T-cell (primary cell): ENCODE measurements around the gene LDLRAD4. TPM values are rescaled to one million over a fixed set of nuclear protein-coding genes. Genes with fewer than 3 reads are reported as not detected.

ENCODE experiments used
- ATAC-seq, 4 experiments: fragments of 200-7000 bp in 3 of 4; fragments of 150-1000 bp in 1 of 4; cut with Tn5 transposase; replicated peaks in 1 of 4; 1 replicate in 3 of 4; 2 replicates in 1 of 4; pipeline ENCODE4 v1.10.0; 2021; ENCODE audit warnings: moderate library complexity in 3 of 4, mild to moderate bottlenecking in 2 of 4, moderate number of reproducible peaks in 1 of 4
- CTCF ChIA-PET, 2 donors: fragments of 300-600 bp; sonication (Branson Sonifier 250); formaldehyde crosslinking; loops; one replicate each; lab custom pipeline; 2022; ENCODE audit warnings: antibody characterized with exemption in 2 of 2; lab: Charles Lee
- POLR2A ChIA-PET, 2 donors: fragments of 300-600 bp; sonication (Branson Sonifier 250); formaldehyde crosslinking; loops; one replicate each; lab custom pipeline; 2022; ENCODE audit warnings: antibody characterized with exemption in 2 of 2; lab: Charles Lee
- DNase-seq, 35 experiments: peaks; one replicate each; pipeline versions ENCODE4 v3.0.0 to v3.0.0-alpha.2; 2013 to 2023
- H3K27ac ChIP-seq: one replicate; pipeline ENCODE4 v1.5.1; 2013; ENCODE audit warnings: low read length
- H3K27me3 ChIP-seq, 2 experiments: replicated peaks in 1 of 2; 1 replicate in 1 of 2; 2 replicates in 1 of 2; pipeline versions ENCODE4 v1.6.1 to v1.7.0; 2013; ENCODE audit warnings: low read length in 1 of 2, mixed read lengths in 1 of 2; ENCODE audit not compliant: control insufficient read depth in 2 of 2, insufficient read depth in 2 of 2; ENCODE audit errors: extremely low read depth in 1 of 2
- H3K36me3 ChIP-seq, 2 donors: 1 replicate in 1 of 2; 2 replicates in 1 of 2; pipeline versions ENCODE4 v1.6.1 to v1.7.0; 2013; ENCODE audit warnings: low read length in 1 of 2; ENCODE audit not compliant: control insufficient read depth in 2 of 2, insufficient read depth in 1 of 2; ENCODE audit errors: extremely low read depth in 1 of 2
- H3K4me1 ChIP-seq, 2 experiments: 1 replicate in 1 of 2; 2 replicates in 1 of 2; pipeline versions ENCODE4 v1.6.1 to v1.7.0; 2013; ENCODE audit warnings: low read length in 2 of 2, mixed read lengths in 1 of 2; ENCODE audit not compliant: insufficient read depth in 2 of 2, control insufficient read depth in 1 of 2; ENCODE audit errors: extremely low read depth in 1 of 2
- H3K4me3 ChIP-seq, 2 donors: 1 replicate in 1 of 2; 2 replicates in 1 of 2; pipeline versions ENCODE4 v1.5.1 to v1.7.0; 2013; ENCODE audit warnings: mild to moderate bottlenecking in 2 of 2, low read length in 1 of 2, moderate library complexity in 1 of 2; ENCODE audit not compliant: control insufficient read depth in 1 of 2; ENCODE audit errors: extremely low read depth in 1 of 2
- H3K9me3 ChIP-seq: 2 replicates; pipeline ENCODE4 v1.7.0; 2013
- H3K27ac Mint-ChIP-seq, 2 donors: one replicate each; pipeline ENCODE4 v1.8.0; 2020 to 2021; ENCODE audit warnings: mild to moderate bottlenecking in 2 of 2, mixed read lengths in 2 of 2
- H3K27me3 Mint-ChIP-seq, 2 donors: one replicate each; pipeline ENCODE4 v1.8.0; 2021 to 2022; ENCODE audit warnings: mixed read lengths in 2 of 2
- H3K36me3 Mint-ChIP-seq: one replicate; pipeline ENCODE4 v1.8.0; 2021; ENCODE audit warnings: mixed read lengths
- H3K4me1 Mint-ChIP-seq, 3 donors: one replicate each; pipeline ENCODE4 v1.8.0; 2020 to 2022; ENCODE audit warnings: mixed read lengths in 3 of 3, mild to moderate bottlenecking in 1 of 3
- H3K4me3 Mint-ChIP-seq, 3 donors: one replicate each; pipeline ENCODE4 v1.8.0; 2020 to 2022; ENCODE audit warnings: mild to moderate bottlenecking in 3 of 3, mixed read lengths in 3 of 3, moderate library complexity in 3 of 3
- H3K9me3 Mint-ChIP-seq, 3 donors: one replicate each; pipeline ENCODE4 v1.8.0; 2020 to 2022; ENCODE audit warnings: mixed read lengths in 3 of 3
- WGBS: methylation state at CpG from one replicate; pipeline ENCODE4 v1.1.5; 2013; ENCODE audit warnings: missing lambda C conversion rate; ENCODE audit not compliant: insufficient coverage; 5-methylcytosine and 5-hydroxymethylcytosine counted together
- total RNA-seq, 35 experiments: library from RNA in 6 of 35; stranded (reverse) in 6 of 35; fragments of 120-200 nt in 1 of 35; gene quantifications; one replicate each; pipeline versions ENCODE4 v1.2.1 to v1.2.4 and lab custom pipeline; 2013 to 2026

Gene LDLRAD4
- total RNA-seq, 5 donors from 2014 or later (not counting 1 experiment from before 2014, with no cell fraction given), result 57.6 to 80.8 (median 72.4) TPM

DNA sequence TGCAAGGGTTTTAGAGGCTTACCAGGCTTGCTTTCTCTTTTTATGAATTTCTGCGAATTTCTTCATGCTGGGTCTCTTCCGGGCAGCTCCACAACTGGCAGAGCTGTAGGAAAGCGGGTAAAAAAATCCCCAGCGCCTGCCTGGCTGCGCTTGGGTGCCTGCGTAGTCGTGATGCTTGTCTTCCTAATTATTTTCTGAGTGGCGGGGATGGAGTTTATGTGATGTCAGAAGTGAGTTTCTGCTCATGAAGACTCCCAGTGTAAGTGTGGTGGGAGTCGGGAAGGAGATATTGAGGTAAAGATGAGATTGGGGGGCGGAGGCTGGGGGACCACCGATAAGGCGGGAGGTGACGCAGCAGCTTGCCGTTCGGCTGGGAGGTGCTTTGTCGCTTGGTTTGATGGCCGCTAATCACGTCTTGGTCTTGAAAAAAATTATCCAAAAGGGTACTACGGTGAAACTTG is 229.8 kb downstream of the LDLRAD4 start:
- H3K27me3 Mint-ChIP-seq, result no peaks in the 10 kb centered on the region
- Histone ChIP-seq H3K27ac (no peak overlapping the region), H3K36me3 (no peaks in the 10 kb centered on the region), H3K9me3 (no peaks in the 10 kb centered on the region), H3K27me3 (no peaks in the 10 kb centered on the region), H3K4me3 (no peak overlapping the region), H3K4me1 (peaks cover 14 to 24% of the 10 kb centered on the region in 2 experiments)
- DNase-seq, result no peak
- H3K27ac Mint-ChIP-seq, result no peak overlapping the region
- no peak for ATAC-seq
- peaks cover 29 to 32% (median 30%) of the 10 kb centered on the region in 3 donors for H3K4me1 Mint-ChIP-seq
- ChIA-PET POLR2A (no interaction called here), CTCF (no interaction called here)
- 86% methylated on average over 18 of the region's 19 CpGs for WGBS
- no peaks in the 10 kb centered on the region for H3K9me3 Mint-ChIP-seq
- H3K36me3 Mint-ChIP-seq, result peaks cover 7% of the 10 kb centered on the region
- no peak overlapping the region for H3K4me3 Mint-ChIP-seq

DNA sequence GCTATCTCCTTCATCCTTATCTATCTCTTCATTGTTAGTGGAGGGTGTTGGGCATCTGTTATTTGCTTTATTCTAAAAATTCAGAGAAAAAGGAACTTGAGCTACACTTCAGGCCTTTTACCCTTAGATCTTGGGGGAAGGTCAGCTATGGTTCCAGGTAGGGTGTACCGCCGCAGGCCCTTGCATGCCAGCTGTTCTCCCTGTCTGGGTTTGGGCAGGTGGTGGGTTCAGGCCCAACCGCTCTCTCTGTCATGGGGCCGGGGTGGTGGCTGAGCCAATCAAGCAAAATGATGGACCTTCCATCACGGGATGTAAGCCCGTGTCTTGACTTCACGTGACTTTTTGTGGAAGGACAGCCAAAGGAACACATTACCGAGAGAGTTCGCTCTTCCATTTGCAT is 231.1 kb downstream of the LDLRAD4 start:
- Mint-ChIP-seq H3K36me3 (peaks cover 6% of the 10 kb centered on the region), H3K4me3 (no peak overlapping the region), H3K27ac (no peak overlapping the region), H3K4me1 (peaks cover 25 to 32% (median 28%) of the 10 kb centered on the region in 3 donors), H3K27me3 (no peaks in the 10 kb centered on the region), H3K9me3 (no peaks in the 10 kb centered on the region)
- no peaks in the 10 kb centered on the region for H3K27me3 ChIP-seq
- CTCF ChIA-PET, result no interaction called here
- no peak overlapping the region for H3K27ac ChIP-seq
- no peak for ATAC-seq
- 100% methylated on average over 5 of the region's 9 CpGs for WGBS
- no peak overlapping the region for H3K4me3 ChIP-seq
- POLR2A ChIA-PET, result interaction anchor here in 1 of 2 donors (0.7 kb wide), 1 partner anchor 946 kb away, joined by 7 read pairs; no protein-coding TSS in a partner anchor
- no peak for DNase-seq
- H3K4me1 ChIP-seq, result peaks cover 10 to 20% of the 10 kb centered on the region in 2 experiments
- H3K9me3 ChIP-seq, result no peaks in the 10 kb centered on the region
- no peaks in the 10 kb centered on the region for H3K36me3 ChIP-seq

GRCh38 chr18:13450289-13451212 is 232.0 kb downstream of the LDLRAD4 start:
- H3K9me3 Mint-ChIP-seq, result no peaks in the 10 kb centered on the region
- ChIA-PET POLR2A (interaction anchor here in 1 of 2 donors (0.7 kb wide), 1 partner anchor 946 kb away, joined by 7 read pairs; no protein-coding TSS in a partner anchor), CTCF (no interaction called here)
- no peaks in the 10 kb centered on the region for H3K27me3 ChIP-seq
- peaks cover 6% of the 10 kb centered on the region for H3K36me3 Mint-ChIP-seq
- no peak for ATAC-seq
- H3K27me3 Mint-ChIP-seq, result no peaks in the 10 kb centered on the region
- no peak overlapping the region for H3K27ac ChIP-seq
- H3K4me3 ChIP-seq, result no peak overlapping the region
- peaks cover 30 to 39% (median 37%) of the 10 kb centered on the region in 3 donors for H3K4me1 Mint-ChIP-seq
- peak overlapping the region in 1 of 2 donors; percentile 0 for H3K27ac Mint-ChIP-seq
- no peak overlapping the region for H3K4me3 Mint-ChIP-seq
- no peaks in the 10 kb centered on the region for H3K36me3 ChIP-seq
- H3K9me3 ChIP-seq, result no peaks in the 10 kb centered on the region
- DNase-seq, result no peak
- H3K4me1 ChIP-seq, result peaks cover 7 to 29% of the 10 kb centered on the region in 2 experiments
- WGBS, result 79% methylated on average over 9 of the region's 10 CpGs

DNA sequence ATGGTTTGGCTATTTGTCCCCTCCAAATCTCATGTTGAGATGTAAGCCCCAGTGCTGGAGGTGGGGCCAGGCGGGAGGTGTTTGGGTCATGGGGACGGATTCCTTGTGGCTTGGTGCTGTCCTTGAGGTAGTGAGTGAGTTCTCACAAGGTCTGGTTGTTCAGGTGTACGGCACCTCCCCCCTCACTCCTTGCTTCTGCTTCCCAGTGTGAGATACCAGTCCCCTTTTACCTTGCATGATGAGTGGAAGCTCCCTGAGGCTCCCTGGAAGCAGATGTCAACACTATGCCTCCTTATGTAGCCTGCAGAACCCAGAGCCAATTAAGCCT is 232.6 kb downstream of the LDLRAD4 start:
- no peaks in the 10 kb centered on the region for H3K36me3 ChIP-seq
- H3K27me3 ChIP-seq, result peaks cover 0 to under 1% of the 10 kb centered on the region in 2 experiments
- H3K36me3 Mint-ChIP-seq, result peaks cover 6% of the 10 kb centered on the region
- no peaks in the 10 kb centered on the region for H3K27me3 Mint-ChIP-seq
- CTCF ChIA-PET, result no interaction called here
- no CpG with 5 or more reads among the region's 3 CpGs for WGBS
- POLR2A ChIA-PET, result no interaction called here
- DNase-seq (no peak), ATAC-seq (no peak)
- H3K4me3 ChIP-seq, result no peak overlapping the region
- no peaks in the 10 kb centered on the region for H3K9me3 ChIP-seq
- H3K9me3 Mint-ChIP-seq, result no peaks in the 10 kb centered on the region
- H3K4me3 Mint-ChIP-seq, result no peak overlapping the region
- H3K4me1 Mint-ChIP-seq, result peaks cover 36 to 45% (median 43%) of the 10 kb centered on the region in 3 donors
- peaks cover 10 to 33% of the 10 kb centered on the region in 2 experiments for H3K4me1 ChIP-seq
- H3K27ac Mint-ChIP-seq, result no peak overlapping the region
- H3K27ac ChIP-seq, result no peak overlapping the region

DNA sequence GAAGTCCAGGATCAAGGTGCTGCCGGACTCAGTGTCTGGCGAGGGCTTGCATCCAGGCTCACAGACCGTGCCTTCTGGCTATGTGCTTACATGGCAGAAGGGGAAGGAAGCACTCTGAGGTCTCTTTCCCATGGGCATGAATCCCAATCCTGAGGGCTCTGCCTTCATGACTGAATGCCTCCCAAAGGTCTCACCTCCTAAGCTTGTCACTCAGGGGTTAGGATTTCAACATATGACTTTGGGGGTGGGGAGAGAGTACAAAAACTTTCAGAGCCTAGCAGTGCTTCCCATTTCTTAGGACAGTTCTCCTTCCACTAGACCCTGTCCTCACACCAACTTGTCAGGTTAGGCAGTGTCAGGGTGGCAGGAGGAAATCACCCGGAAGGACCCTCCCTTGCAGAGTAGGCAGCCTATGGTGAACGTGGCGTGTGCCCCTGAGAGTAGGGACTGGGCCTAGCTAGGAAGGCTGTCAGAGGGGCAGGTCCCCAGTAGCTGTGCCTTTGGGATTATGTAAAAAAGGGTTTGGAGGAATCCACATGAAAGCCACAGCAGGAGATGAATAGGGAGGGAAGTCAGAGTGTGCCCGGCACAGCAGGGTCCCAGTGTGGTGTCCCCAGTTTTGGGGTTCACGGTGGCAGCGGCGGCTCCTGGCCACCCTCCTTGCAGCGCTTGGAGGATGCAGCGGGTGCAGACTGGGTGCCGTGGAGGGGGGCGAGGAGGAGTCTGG is 233.3 kb downstream of the LDLRAD4 start:
- 98% methylated on average over 13 of the region's 14 CpGs for WGBS
- H3K27ac Mint-ChIP-seq, result no peak overlapping the region
- peaks cover 6% of the 10 kb centered on the region for H3K36me3 Mint-ChIP-seq
- H3K27ac ChIP-seq, result no peak overlapping the region
- no peaks in the 10 kb centered on the region for H3K27me3 Mint-ChIP-seq
- H3K4me1 Mint-ChIP-seq, result peaks cover 41 to 51% (median 48%) of the 10 kb centered on the region in 3 donors
- no peaks in the 10 kb centered on the region for H3K9me3 ChIP-seq
- ChIA-PET POLR2A (no interaction called here), CTCF (no interaction called here)
- no peak overlapping the region for H3K4me3 Mint-ChIP-seq
- ATAC-seq (no peak), DNase-seq (no peak)
- H3K27me3 ChIP-seq, result peaks cover 0 to 2% of the 10 kb centered on the region in 2 experiments
- no peaks in the 10 kb centered on the region for H3K9me3 Mint-ChIP-seq
- H3K36me3 ChIP-seq, result no peaks in the 10 kb centered on the region
- H3K4me3 ChIP-seq, result no peak overlapping the region
- peaks cover 11 to 39% of the 10 kb centered on the region in 2 experiments for H3K4me1 ChIP-seq

DNA sequence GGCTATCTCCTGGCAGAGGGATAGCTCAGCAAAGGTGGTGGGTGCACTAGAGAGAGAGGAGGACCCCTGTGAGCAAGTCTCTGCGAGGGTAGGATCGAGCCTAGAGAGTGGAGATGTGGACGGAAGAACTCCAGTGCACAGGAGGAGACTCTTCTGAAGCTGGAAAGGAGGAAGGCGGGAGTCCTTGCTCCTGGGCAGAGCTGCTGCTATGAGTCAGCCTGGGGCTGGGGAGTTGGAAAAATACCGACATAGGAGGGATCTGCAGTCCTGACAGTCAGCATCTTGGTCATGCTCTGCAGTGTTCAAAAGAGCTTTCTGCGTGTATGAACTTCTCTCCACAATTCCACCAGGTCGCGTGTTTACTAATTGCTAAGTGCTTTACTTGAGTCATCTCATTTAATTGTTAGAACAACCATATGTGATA is 233.8 kb downstream of the LDLRAD4 start:
- no peaks in the 10 kb centered on the region for H3K36me3 ChIP-seq
- no peaks in the 10 kb centered on the region for H3K27me3 Mint-ChIP-seq
- no peaks in the 10 kb centered on the region for H3K9me3 ChIP-seq
- peaks cover 11 to 45% of the 10 kb centered on the region in 2 experiments for H3K4me1 ChIP-seq
- POLR2A ChIA-PET, result no interaction called here
- CTCF ChIA-PET, result no interaction called here
- H3K36me3 Mint-ChIP-seq, result peaks cover 10% of the 10 kb centered on the region
- H3K27ac ChIP-seq, result no peak overlapping the region
- no peaks in the 10 kb centered on the region for H3K9me3 Mint-ChIP-seq
- H3K4me1 Mint-ChIP-seq, result peaks cover 47 to 56% (median 53%) of the 10 kb centered on the region in 3 donors
- 100% methylated on average over 4 of the region's 8 CpGs for WGBS
- DNase-seq (no peak), ATAC-seq (no peak)
- H3K27ac Mint-ChIP-seq, result no peak overlapping the region
- H3K4me3 Mint-ChIP-seq, result no peak overlapping the region
- no peak overlapping the region for H3K4me3 ChIP-seq
- peaks cover 0 to 2% of the 10 kb centered on the region in 2 experiments for H3K27me3 ChIP-seq
